Psoas muscle (tissue), 8 donors: ENCODE results near the gene HPX. TPM values are rescaled to one million over a fixed set of nuclear protein-coding genes. Genes with fewer than 3 reads are reported as not detected.

Experiments used
- ATAC-seq, 4 donors: fragments of 200-7000 bp; cut with Tn5 transposase; one replicate each; pipeline ENCODE4 v1.9.1; 2020; ENCODE audit warnings: moderate library complexity in 3 of 4, mild to moderate bottlenecking in 2 of 4
- DNase-seq, 2 donors: peaks; one replicate each; pipeline ENCODE4 v3.0.0-alpha.2; 2020
- H3K27ac ChIP-seq: fragments of 200-600 bp; one replicate; pipeline ENCODE4 v1.8.0; 2022
- H3K27me3 ChIP-seq, 3 donors: fragments of 200-600 bp in 1 of 3; one replicate each; pipeline versions ENCODE4 v1.6.1 to v1.8.0; 2013 to 2022; ENCODE audit warnings: low read length in 2 of 3, mild to moderate bottlenecking in 2 of 3, moderate library complexity in 1 of 3; ENCODE audit not compliant: insufficient read depth in 3 of 3
- H3K36me3 ChIP-seq, 2 donors: fragments of 200-600 bp in 1 of 2; one replicate each; pipeline versions ENCODE4 v1.6.1 to v1.8.0; 2013 to 2022; ENCODE audit warnings: low read depth in 1 of 2, mild to moderate bottlenecking in 1 of 2, moderate library complexity in 1 of 2; ENCODE audit not compliant: insufficient read depth in 1 of 2
- H3K4me1 ChIP-seq: fragments of 200-600 bp; one replicate; pipeline ENCODE4 v1.8.0; 2022
- H3K4me3 ChIP-seq: fragments of 200-600 bp; one replicate; pipeline ENCODE4 v1.8.0; 2022; ENCODE audit warnings: mild to moderate bottlenecking
- H3K9me3 ChIP-seq: fragments of 200-600 bp; one replicate; pipeline ENCODE4 v1.8.0; 2022
- CTCF ChIP-seq: fragments of 200-600 bp; IDR thresholded peaks from one replicate; pipeline ENCODE4 v1.8.0; 2022; ENCODE audit warnings: antibody characterized with exemption
- WGBS, 3 donors: extraction: QIAGEN DNeasy Blood & Tissue Kit; methylation state at CpG; one replicate each; pipeline versions ENCODE4 v1.1.6 to v1.1.7; 2013; 5-methylcytosine and 5-hydroxymethylcytosine counted together
- intact Hi-C, 2 donors: fragments of 100-400 bp; cut with DNase I; formaldehyde crosslinking; loops; one replicate each; pipeline versions ENCODE4 v1.11.0 to v1.14.2; 2022
- polyA plus RNA-seq, 3 donors: library from polyadenylated mRNA; stranded (reverse); fragments of 200-250 nt; gene quantifications; one replicate each; pipeline ENCODE4 v1.2.3, GENCODE V29; 2013
- total RNA-seq, 4 donors: library from RNA; stranded (reverse); fragmentation: NEBNext Ultra II Directional in 2 of 4; extraction: Animal tissue kit (Norgen Biotek cat#: 25700) in 2 of 4; gene quantifications; one replicate each; pipeline versions ENCODE4 v1.2.1 to v1.2.4, GENCODE V29; 2021 to 2023
- donor health status: healthy with polysubstance abuse.
- donor health status: DM: no; HTN: no; CAD: no; lungs with moderate emphysema.
- donor health status: Bipolar disorder and iron deficiency.
- donor health status: healthy.
- donor health status: DM: yes; HTN: yes; CAD: no.
- donor health status: DM: no; HTN: no; CAD: no.
- donor health status: DM: no; HTN: no; CAD: no.
- donor health status: DM: yes; HTN: yes; CAD: no.

Gene HPX
- total and polyA plus RNA-seq, 7 donors: 0.04 to 0.75 (median 0.35) TPM; not detected in 1

- intact Hi-C loops: no loop called here
- Histone ChIP-seq H3K4me1 (no peaks in the 10 kb centered on the region), H3K4me3 (no peak overlapping the region), H3K36me3 (peaks cover 0 to 60% of the 10 kb centered on the region in 2 donors), H3K27me3 (no peaks in the 10 kb centered on the region), H3K27ac (no peak overlapping the region), H3K9me3 (no peaks in the 10 kb centered on the region)
- TF ChIP-seq CTCF: no peak
- DNase-seq (no peak), ATAC-seq (no peak)
- WGBS, 3 donors: 92 to 95% (median 93%) methylated on average over 15 of the region's 15 CpGs
These were observed 40.1 kb downstream of the HPX start for GRCh38 chr11:6400431-6401345.

GRCh38 chr11:6397636-6398035 is 43.2 kb downstream of the HPX start:
- H3K4me1 ChIP-seq: no peaks in the 10 kb centered on the region
- DNase-seq (no peak), ATAC-seq (no peak)
- peaks cover 3 to 79% of the 10 kb centered on the region in 2 donors for H3K36me3 ChIP-seq
- H3K27ac ChIP-seq: no peak overlapping the region
- H3K27me3 ChIP-seq: no peaks in the 10 kb centered on the region
- TF ChIP-seq CTCF: no peak
- H3K4me3 ChIP-seq: no peak overlapping the region
- WGBS, 3 donors: 66 to 81% (median 74%) methylated on average over 3 of the region's 3 CpGs
- no peaks in the 10 kb centered on the region for H3K9me3 ChIP-seq
- intact Hi-C loops: loop anchor here in 1 of 2 donors (10.0 kb wide), 1 partner anchor 207 kb away; the partner anchor contains the start of genes ILK and RRP8

- H3K27ac ChIP-seq: no peak overlapping the region
- no peaks in the 10 kb centered on the region for H3K4me1 ChIP-seq
- peaks cover 3 to 77% of the 10 kb centered on the region in 2 donors for H3K36me3 ChIP-seq
- ATAC-seq (no peak), DNase-seq (no peak)
- intact Hi-C loops: loop anchor here in 1 of 2 donors (10.0 kb wide), 1 partner anchor 208 kb away; the partner anchor contains the start of genes ILK and RRP8
- no peaks in the 10 kb centered on the region for H3K9me3 ChIP-seq
- no peak for TF ChIP-seq CTCF
- H3K4me3 ChIP-seq: no peak overlapping the region
- no peaks in the 10 kb centered on the region for H3K27me3 ChIP-seq
- 31 to 59% (median 49%) methylated on average over 1 of the region's 1 CpG for WGBS, 3 donors
These were observed 43.6 kb downstream of the HPX start for GRCh38 chr11:6397156-6397555.

- Histone ChIP-seq H3K27me3 (no peaks in the 10 kb centered on the region), H3K9me3 (no peaks in the 10 kb centered on the region), H3K27ac (no peak overlapping the region), H3K4me1 (peaks cover 8% of the 10 kb centered on the region), H3K36me3 (peaks cover 3 to 67% of the 10 kb centered on the region in 2 donors), H3K4me3 (no peak overlapping the region)
- DNase-seq: no peak
- TF ChIP-seq CTCF: no peak
- WGBS, 3 donors: 81 to 86% (median 81%) methylated on average over 16 of the region's 16 CpGs
- ATAC-seq: no peak
- intact Hi-C loops: loop anchor here in 1 of 2 donors (10.0 kb wide), 1 partner anchor 209 kb away; the partner anchor contains the start of genes ILK and RRP8
These were observed 45.2 kb downstream of the HPX start for GRCh38 chr11:6395470-6396060.
